ENCODE measurements around the gene TMEM200B. TPM values are rescaled to one million over a fixed set of nuclear protein-coding genes. Genes with fewer than 3 reads are reported as not detected.
"Not testable (repeated sequence)": the region's sequence is repeated elsewhere in the genome, so short reads cannot be mapped to it uniquely, and the experiment has no call there.

Gene TMEM200B
- polyA plus RNA-seq (ENCODE audit: insufficient read length): 5.6 TPM

GRCh38 chr1:29123887-29124365 lies at the start of gene TMEM200B:
Gene TMEM200B, minus strand, starts transcription at chr1:29123903. Its CDS starts 2,075 bp downstream, at chr1:29121828.
- DNase-seq: peak; percentile 25

DNA sequence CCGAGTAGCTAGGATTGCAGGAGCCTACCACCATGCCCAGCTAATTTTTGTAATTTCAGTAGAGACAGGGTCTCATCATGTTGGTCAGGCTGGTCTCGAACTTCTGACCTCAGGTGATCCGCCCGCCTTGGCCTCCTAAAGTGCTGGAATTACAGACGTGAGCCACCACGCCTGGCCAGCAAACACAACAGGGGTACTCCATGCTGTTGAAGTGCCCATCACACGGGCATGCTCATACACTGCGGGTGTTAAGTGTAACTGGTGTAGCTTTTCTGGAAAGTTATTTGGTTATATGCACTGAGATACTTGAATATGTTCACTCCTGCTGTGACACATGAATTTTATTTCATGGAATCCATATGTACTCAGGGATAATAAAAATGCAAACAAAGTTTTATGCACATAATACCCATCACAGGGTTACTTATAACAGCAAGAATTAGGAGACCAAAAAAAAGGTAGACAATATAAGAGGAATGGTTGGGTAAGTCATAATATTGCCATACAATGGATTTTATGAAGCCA lies 48.8 kb upstream of the TMEM200B start:
- DNase-seq: no peak

GRCh38 chr1:29171521-29171920 lies 47.8 kb upstream of the TMEM200B start:
- DNase-seq: no peak

DNA sequence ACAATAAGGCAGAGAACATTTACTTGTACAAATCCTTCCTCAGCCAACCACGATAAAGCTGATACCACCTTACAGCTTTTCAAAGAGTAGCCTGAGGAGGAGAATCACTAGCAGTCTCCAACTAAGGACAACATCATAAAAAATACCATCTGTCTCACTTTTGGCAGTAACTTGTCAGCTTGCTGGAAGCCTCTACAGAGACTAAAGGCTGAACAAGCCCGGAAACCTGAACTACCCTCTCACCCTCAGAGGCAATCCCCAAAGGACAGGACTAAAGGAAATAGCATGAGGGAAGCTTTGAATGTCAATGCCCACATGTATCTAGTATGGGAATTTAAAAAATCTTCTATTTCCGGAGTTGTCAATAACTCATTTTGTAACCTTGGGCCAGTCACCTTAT lies 47.4 kb upstream of the TMEM200B start:
- DNase-seq: no peak

DNA sequence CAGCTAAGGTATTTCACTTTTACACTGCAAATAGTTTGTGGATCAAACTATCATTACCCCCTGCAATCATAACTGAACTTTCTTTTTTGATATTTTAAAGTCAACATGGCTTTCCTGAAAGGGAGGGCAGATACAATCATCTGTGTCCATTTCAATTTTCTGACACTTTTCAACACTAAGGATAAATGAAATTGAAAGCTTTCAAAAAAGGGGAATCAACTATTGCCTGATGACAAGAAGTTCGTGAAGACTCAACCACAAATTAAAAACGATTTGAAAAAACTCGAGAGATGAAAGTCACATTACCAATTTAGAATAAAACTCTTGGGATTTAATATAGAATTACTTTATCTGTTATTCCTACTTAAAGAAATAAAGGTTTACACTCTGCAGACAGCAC lies 46.3 kb upstream of the TMEM200B start:
- DNase-seq: no peak

DNA sequence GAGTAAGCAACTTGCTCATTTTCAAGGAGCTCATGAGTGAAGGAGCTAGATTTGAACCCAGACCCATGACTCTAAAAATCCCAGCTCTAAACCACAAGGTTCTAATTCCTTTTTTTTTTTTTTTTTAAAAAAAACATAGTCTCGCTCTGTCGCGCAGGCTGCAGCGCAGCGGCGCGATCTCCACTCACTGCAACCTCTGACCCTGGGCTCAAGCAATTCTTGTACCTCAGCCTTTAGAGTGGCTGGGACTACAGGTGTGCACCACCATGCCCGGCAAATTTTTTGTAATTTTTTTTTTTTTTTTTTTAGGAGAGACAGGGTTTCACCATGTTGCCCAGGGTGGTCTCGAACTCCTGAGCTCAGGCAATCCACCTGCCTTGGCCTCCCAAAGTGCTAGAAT lies 44.2 kb upstream of the TMEM200B start:
- no peak for DNase-seq

DNA sequence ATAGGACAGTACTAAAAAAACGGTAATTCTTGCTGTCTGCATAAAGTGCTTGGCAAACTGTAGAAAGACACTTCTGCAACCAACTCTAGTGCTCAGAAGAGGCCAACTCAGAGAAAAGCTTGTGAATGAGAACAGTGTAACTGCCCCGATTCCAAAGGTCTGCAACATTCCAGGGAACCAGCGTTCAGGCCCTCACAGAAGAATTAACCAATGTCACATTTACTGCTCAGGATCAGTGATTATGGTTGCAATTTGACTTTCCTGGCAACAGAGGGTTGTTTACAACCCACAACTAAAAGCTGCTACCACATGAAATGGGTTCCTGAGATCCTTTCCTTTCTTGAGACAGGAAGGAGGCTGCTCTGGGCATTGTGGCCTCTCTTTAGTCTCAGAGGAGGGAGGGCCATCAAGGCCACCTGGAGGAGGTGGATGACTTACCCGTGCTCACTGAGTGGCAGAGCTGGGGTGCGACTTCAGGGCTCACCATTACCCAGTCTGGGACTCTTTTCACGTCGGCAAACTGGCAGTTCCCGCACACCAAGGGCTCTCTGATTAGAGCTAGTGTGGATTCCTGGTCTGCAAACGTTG lies 42.7 kb upstream of the TMEM200B start:
- DNase-seq: no peak

GRCh38 chr1:29164588-29164987 lies 40.9 kb upstream of the TMEM200B start:
- no peak for DNase-seq

DNA sequence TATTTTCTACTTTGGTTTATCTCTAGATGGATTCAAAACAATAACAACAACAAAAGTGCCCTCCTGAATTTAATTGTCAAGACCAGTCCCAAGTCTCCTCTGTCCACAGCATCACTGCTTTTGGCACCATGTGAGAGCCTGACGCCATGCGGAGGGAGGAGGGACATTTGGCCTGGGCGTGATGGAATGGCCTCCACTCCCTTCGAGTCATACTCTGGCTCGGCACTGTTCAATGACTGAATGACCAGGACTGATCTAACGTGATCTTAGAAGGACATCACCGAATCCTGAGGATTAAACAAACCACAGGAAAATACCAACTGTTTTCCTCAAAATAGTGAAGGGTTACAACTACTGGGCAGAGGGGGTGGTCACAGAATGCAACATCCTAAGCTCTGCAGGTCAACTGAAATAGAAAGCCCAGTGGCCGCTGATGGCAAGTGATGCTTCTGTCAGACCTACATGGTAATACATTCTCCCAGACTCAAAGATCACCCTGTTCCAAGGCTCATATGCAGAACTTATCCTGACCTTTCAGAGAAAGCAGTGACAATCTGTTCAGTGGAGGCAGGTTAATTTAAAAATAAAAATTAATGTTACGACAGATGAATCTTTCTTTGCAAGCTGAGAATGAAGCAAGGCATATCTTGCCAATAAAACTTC lies 38.9 kb upstream of the TMEM200B start:
- DNase-seq: no peak

GRCh38 chr1:29162025-29162424 lies 38.3 kb upstream of the TMEM200B start:
- no peak for DNase-seq

DNA sequence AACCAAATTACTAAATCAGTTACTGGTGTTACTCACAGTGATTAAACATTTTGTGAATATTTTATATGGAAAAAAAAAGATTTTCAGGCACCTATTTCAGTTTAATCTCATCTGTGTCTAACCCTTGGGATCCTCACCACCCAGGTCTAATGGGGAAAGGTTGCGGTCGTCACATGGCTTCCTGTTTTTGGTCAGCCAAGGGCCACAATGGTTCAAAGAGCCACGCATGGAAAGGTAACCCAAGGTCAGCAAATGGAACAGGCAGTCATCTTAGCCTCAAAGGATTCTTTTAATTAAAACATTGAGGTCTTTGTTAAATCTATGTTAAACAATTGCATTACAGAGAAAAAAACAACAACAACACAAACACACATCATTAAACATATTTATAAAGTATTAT lies 36.1 kb upstream of the TMEM200B start:
- DNase-seq: no peak

- no peak for DNase-seq
Measured at GRCh38 chr1:29157269-29157601, 33.5 kb upstream of the TMEM200B start.

GRCh38 chr1:29156543-29157268 lies 33.0 kb upstream of the TMEM200B start:
- DNase-seq: no peak

DNA sequence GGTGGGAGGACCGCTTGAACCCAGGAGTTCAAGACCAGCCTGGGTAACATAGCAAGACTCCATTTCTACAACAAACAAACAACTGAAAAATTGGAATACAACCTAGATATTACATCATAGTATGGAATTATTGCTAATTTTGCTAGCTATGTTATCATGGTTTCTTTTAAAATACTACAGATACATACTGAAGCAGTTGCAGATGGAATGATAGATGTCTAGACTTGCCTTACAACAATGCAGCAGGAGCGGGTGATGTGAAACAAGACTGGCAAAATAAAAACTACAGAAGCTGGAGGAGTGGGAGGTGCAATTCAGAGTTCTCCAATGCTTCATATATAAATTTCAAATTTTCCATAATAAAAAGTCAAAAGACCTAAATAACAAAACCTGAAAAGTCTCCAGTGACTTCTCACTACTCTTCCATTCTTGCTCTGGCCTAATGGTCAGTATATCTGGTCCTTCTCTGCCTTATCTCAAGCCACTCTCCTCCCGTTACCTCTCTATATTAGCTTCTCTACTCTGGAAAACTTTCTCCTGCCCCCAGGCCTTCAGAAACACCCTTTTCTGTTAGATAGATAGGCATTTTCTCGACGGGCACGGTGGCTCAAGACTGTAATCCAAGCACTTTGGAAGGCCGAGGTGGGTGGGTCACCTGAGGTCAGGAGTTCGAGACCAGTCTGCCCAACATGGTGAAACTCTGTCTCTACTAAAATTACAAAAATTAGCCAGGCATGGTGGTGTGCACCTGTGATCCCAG lies 28.5 kb upstream of the TMEM200B start:
- no peak for DNase-seq

DNA sequence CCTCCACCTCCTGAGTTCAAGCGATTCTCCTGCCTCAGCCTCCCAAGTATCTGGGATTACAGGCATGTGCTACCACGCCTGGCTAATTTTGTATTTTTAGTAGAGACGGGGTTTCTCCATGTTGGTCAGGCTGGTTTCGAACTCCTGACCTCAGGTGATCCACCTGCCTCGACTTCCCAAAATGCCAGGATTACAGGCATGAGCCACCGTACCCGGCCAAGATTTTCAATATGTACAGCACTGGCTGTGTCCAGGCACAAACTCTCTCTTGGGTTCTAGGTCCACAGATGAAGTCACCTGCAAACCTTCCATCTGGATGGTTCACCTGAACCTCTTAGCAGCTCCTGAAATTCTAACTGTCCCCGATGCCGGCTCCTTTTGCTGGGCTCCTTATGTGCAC lies 26.6 kb upstream of the TMEM200B start:
- DNase-seq: not testable (repeated sequence)

DNA sequence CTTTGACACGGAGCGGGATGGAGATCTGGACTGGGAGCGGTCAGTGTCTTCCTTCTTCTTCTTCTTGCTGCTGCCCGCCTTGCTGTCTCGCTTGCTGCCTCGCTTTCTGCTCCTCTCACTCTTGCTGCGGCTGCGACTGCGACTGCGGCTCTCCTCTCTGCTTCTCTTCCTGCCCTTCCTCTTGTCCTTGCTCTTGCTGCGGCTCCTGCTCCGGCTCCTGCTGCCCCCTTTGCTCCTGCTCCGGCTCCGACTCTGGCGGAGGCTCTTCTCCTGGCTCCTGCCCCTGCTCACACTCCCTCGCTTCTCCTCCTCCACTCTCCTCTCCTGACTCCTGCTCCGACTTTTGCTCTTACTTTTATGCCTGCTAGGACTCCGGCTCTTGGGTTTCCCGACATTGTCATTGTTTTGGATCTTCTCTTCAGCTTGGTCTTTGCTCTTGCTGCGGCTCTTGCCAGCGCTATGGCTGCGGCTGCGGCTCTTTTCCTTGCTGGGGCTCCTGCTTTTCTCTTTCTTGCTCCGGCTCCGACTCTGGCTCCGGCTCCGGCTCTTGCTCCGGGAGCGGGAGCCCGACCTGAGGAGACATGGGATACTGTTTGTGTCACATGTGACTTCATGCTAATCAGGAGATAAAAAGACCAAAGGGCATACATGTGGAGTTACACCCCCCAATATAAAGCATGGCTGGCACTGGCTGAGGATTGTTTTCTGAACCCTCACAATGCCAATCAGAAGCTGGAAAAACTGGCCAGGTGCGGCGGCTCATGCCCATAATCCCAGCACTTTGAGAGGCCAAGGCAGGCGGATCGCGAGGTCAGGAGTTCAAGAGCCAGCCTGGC lies 25.2 kb upstream of the TMEM200B start:
- DNase-seq: no peak

GRCh38 chr1:29145739-29146437 lies 22.2 kb upstream of the TMEM200B start:
- DNase-seq: no peak

DNA sequence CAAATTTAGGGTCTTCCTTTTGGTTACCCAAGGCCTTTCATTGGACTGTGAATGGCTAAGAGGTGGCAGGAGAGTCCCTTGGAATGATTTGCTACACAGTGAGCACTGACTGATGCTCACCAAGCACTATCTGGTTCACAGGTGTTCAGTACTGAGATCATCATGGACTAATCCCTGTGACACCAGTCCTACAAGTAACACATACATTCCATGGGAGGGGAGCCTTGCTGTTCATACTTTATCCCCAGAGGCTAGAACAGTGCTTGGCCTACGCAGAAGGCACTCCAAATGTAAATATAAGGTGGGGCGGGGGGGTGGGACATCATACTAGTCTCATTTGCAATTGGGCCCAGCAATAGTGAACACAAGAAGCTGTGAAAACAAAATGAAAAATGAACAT lies 20.5 kb upstream of the TMEM200B start:
- no peak for DNase-seq

DNA sequence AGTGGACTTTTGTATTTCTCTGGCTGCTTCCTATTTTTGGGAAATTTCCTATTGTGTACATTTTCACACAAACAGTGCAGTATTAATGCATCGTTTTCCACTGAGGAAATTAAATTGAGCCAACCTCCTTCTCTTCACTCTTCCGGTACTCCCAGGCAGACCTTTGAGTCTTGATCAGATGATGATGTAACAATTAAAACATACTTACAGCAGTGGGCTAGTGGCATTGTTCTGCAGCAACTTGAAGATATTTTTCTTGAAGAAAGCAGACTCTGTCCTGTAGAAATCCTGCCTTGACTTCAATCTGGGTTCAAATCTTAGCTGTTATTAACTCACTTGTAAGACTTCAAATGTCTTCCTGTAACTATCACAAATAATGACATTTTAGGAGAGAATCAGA lies 19.0 kb upstream of the TMEM200B start:
- no peak for DNase-seq

DNA sequence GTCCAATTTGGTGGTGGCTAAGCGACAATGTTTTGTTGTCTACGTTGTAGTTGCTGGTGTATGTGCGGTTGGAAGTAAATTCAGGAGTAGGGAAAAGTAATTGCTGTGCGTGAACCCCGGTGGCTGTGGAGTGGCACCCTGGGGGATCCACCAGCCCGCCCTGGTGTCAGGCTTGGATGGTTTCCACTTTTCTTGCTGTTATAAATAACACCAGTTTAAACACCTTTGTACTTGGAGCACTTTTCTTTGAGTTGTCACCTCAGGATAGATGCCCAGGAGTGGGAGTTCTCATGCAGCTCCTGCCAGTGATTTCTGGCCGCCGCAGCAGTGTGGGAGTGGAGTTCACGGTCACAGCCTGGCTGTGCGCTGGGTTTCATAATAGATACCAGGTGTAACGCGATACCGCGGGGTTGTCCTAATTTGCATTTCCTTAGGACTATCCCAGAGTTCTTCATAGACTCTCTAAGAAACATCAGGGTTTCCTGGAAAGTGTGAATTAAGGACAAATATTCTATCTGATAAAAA lies 12.8 kb upstream of the TMEM200B start:
- peak; percentile 41 for DNase-seq

DNA sequence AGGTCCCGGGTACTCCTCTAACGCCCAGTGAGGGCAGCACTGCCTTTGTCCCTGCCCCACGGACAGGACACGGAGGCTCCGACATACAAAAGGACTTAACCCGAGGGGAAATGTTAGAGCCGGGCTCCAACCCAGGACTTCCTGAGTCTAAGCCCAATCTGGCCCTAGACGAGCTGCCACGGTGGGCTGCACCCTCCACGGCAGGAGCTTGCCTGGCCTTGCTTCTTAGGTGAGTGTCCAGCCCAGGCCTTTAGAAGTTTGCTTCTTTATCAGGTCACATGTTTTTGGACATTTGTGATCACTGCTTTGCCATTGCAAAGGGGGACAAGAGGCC lies 11.0 kb upstream of the TMEM200B start:
- DNase-seq: no peak

Measured in hindlimb muscle (tissue), 1 donor.